Mesendoderm (in vitro differentiated cells): ENCODE measurements around the gene TTC9C.

Experiments used
- DNase-seq: peaks from one replicate; pipeline ENCODE4 v3.0.0; 2013
- H2AK5ac ChIP-seq: 2 replicates; pipeline ENCODE4 v1.6.1; 2013; ENCODE audit warnings: low read length, inconsistent platforms
- H2BK120ac ChIP-seq: 2 replicates; pipeline ENCODE4 v1.6.1; 2013; ENCODE audit warnings: low read depth, mild to moderate bottlenecking, low read length, moderate library complexity, mixed read lengths
- H2BK15ac ChIP-seq: replicated peaks from 2 replicates; pipeline ENCODE4 v1.6.1; 2013; ENCODE audit warnings: low read depth, mild to moderate bottlenecking, moderate library complexity
- H2BK5ac ChIP-seq: 2 replicates; pipeline ENCODE4 v1.6.1; 2013; ENCODE audit warnings: low read length, inconsistent platforms
- H3K18ac ChIP-seq: 2 replicates; pipeline ENCODE4 v1.6.1; 2013; ENCODE audit warnings: mild to moderate bottlenecking, low read length, mixed read lengths
- H3K23ac ChIP-seq: one replicate; pipeline ENCODE4 v1.6.1; 2013; ENCODE audit warnings: low read length
- H3K27ac ChIP-seq: 2 replicates; pipeline ENCODE4 v1.5.1; 2013; ENCODE audit warnings: low read depth, mild to moderate bottlenecking, inconsistent platforms, low read length, moderate library complexity
- H3K27me3 ChIP-seq: 2 replicates; pipeline ENCODE4 v1.6.1; 2013; ENCODE audit warnings: low read length, control low read depth, mild to moderate bottlenecking, inconsistent platforms; ENCODE audit not compliant: insufficient read depth, poor library complexity
- H3K36me3 ChIP-seq: 2 replicates; pipeline ENCODE4 v1.6.1; 2013; ENCODE audit warnings: low read length, inconsistent platforms; ENCODE audit not compliant: control insufficient read depth, insufficient read depth
- H3K4ac ChIP-seq: one replicate; pipeline ENCODE4 v1.6.1; 2013; ENCODE audit warnings: low read depth, mild to moderate bottlenecking, low read length, moderate library complexity
- H3K4me1 ChIP-seq: 2 replicates; pipeline ENCODE4 v1.6.1; 2013; ENCODE audit warnings: low read depth, low read length, inconsistent platforms; ENCODE audit not compliant: control insufficient read depth
- H3K4me2 ChIP-seq: 2 replicates; pipeline ENCODE4 v1.6.1; 2013; ENCODE audit warnings: low read length
- H3K4me3 ChIP-seq: 2 replicates; pipeline ENCODE4 v1.5.1; 2013; ENCODE audit warnings: mild to moderate bottlenecking, low read length
- H3K56ac ChIP-seq: one replicate; pipeline ENCODE4 v1.6.1; 2013; ENCODE audit warnings: low read length
- H3K79me1 ChIP-seq: 2 replicates; pipeline ENCODE4 v1.6.1; 2013; ENCODE audit warnings: low read length, inconsistent platforms
- H3K79me2 ChIP-seq: 2 replicates; pipeline ENCODE4 v1.6.1; 2013; ENCODE audit warnings: mild to moderate bottlenecking, low read length; ENCODE audit not compliant: control insufficient read depth, insufficient read depth
- H3K9ac ChIP-seq: 2 replicates; pipeline ENCODE4 v1.6.1; 2013; ENCODE audit warnings: low read length, inconsistent platforms
- H4K5ac ChIP-seq: one replicate; pipeline ENCODE4 v1.6.1; 2013; ENCODE audit warnings: low read length
- H4K8ac ChIP-seq: one replicate; pipeline ENCODE4 v1.6.1; 2013; ENCODE audit warnings: low read depth, mild to moderate bottlenecking, control low read depth, low read length, moderate library complexity
- WGBS: extraction: QIAGEN DNeasy Blood & Tissue Kit; methylation state at CpG from one replicate; pipeline ENCODE4 v1.1.7; 2013; ENCODE audit warnings: low lambda C conversion rate, missing lambda C conversion rate; ENCODE audit not compliant: insufficient coverage; ENCODE audit errors: extremely low coverage; 5-methylcytosine and 5-hydroxymethylcytosine counted together

Gene TTC9C

DNA sequence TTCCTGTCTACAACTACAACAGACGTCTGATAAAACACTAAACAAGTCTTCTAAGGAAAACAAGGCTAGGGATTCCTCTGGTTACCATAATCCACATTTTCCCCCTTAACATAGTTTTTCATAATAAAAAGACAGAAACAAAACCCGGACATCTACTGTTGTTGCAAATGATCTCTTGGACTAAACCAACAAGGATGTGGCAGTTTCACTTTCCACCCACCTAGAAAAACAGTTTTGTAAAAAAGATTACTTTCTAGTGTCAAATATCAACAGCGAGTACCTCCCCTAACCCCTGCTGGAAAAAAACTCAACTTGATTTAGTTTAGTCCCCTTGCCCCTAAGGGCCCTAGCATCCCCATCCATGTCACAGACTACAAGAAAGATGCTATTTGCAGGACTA is 15.4 kb upstream of the TTC9C start:
- H3K79me2 ChIP-seq: no peaks in the 10 kb centered on the region
- DNase-seq: no peak
- H2BK5ac ChIP-seq: no peak overlapping the region
- no CpG with 5 or more reads among the region's 3 CpGs for WGBS
- H3K9ac ChIP-seq: no peak overlapping the region
- no peak overlapping the region for H3K18ac ChIP-seq
- no peak overlapping the region for H4K8ac ChIP-seq
- no peak overlapping the region for H3K23ac ChIP-seq
- H3K4me2 ChIP-seq: no peak overlapping the region
- H2BK15ac ChIP-seq: no peak overlapping the region
- H2BK120ac ChIP-seq: no peak overlapping the region
- H3K4me3 ChIP-seq: no peak overlapping the region
- H3K4ac ChIP-seq: no peak overlapping the region
- H3K4me1 ChIP-seq: peaks cover 12% of the 10 kb centered on the region
- no peak overlapping the region for H4K5ac ChIP-seq
- no peaks in the 10 kb centered on the region for H3K27me3 ChIP-seq
- H3K36me3 ChIP-seq: peaks cover 15% of the 10 kb centered on the region
- H3K27ac ChIP-seq: no peak overlapping the region
- peaks cover 1% of the 10 kb centered on the region for H3K79me1 ChIP-seq
- no peak overlapping the region for H3K56ac ChIP-seq
- H2AK5ac ChIP-seq: no peak overlapping the region

DNA sequence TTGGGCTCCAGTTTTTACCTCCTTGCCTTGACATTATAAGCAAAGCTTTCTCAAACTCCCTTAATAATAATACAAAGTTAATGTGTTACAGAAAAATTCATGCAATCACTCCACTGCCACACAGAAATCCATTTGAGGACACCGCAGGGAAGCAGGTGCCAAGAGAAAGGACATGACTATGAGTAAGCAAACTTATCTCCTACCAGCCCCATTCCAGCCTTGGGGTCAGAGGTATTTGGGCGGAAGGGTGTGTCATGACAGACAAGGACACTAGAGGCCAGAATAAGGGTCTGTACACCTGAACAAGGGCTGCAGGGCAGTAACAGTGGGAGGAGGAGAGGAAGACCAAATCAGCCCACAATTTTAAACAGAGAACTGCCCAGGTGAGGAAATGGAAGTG is 14.9 kb upstream of the TTC9C start:
- H4K5ac ChIP-seq: no peak overlapping the region
- H2AK5ac ChIP-seq: no peak overlapping the region
- no peak overlapping the region for H2BK5ac ChIP-seq
- H3K4me1 ChIP-seq: peaks cover 9% of the 10 kb centered on the region
- peak; percentile 50 for DNase-seq
- no peak overlapping the region for H3K4me3 ChIP-seq
- no peak overlapping the region for H2BK120ac ChIP-seq
- no peaks in the 10 kb centered on the region for H3K27me3 ChIP-seq
- H3K4ac ChIP-seq: no peak overlapping the region
- no peak overlapping the region for H3K9ac ChIP-seq
- H3K36me3 ChIP-seq: peaks cover 15% of the 10 kb centered on the region
- H3K56ac ChIP-seq: no peak overlapping the region
- H3K79me1 ChIP-seq: peaks cover 1% of the 10 kb centered on the region
- no peak overlapping the region for H3K27ac ChIP-seq
- no peak overlapping the region for H2BK15ac ChIP-seq
- no peak overlapping the region for H4K8ac ChIP-seq
- H3K79me2 ChIP-seq: no peaks in the 10 kb centered on the region
- no CpG with 5 or more reads among the region's 2 CpGs for WGBS
- no peak overlapping the region for H3K4me2 ChIP-seq
- H3K23ac ChIP-seq: no peak overlapping the region
- no peak overlapping the region for H3K18ac ChIP-seq

DNA sequence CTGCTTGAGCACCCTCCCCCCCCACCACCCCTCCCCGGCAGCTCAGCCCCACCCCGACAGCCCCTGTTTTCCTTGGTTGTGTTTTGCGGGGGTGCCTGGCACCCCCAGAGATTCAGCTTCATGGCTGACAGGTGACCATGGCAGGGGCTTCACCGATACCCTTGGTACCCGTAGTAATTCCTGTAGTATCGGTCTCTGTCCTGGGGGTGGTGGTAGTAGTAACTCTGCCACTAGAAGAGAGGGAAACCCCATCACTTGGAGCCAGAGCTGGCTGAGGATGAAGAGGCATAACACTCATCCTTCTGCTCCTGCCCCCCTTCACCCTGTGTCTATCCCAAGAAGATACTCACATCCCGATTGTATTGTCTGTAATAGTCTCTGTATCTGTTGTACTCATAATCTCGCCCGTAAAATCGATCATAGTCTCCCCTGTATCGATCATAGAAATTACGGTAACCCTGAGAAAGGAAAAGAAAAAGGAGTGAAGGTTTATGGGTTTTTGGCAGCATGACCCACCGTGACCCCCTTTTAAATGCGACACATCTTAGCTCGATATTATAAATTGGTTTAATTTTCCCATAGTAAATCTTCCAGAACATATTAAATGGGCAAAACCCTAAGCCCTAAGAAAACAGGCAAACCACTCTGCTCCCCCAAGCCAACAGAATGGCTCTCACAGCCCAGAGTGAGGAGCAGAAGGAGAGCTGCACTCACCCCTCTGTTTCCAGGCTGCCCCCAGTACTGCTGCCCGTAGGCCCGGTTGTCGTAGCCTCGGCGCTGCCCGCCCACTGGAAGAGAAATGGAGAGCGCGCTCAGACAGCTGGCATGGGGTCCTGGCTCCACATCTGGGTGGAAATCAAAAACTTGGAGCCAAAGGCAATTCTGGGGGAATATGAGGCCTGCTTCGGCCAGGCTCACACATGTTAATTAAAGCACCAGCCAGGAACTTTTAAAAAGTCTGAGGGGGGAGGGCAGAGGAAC is 12.8 kb upstream of the TTC9C start:
- no peak overlapping the region for H3K27ac ChIP-seq
- no peak overlapping the region for H4K5ac ChIP-seq
- H4K8ac ChIP-seq: no peak overlapping the region
- no peak overlapping the region for H3K56ac ChIP-seq
- no peaks in the 10 kb centered on the region for H3K4me1 ChIP-seq
- H2AK5ac ChIP-seq: no peak overlapping the region
- no peak overlapping the region for H3K4me2 ChIP-seq
- no peak overlapping the region for H3K4me3 ChIP-seq
- WGBS: no CpG with 5 or more reads among the region's 24 CpGs
- H3K79me2 ChIP-seq: no peaks in the 10 kb centered on the region
- no peak overlapping the region for H2BK15ac ChIP-seq
- H3K79me1 ChIP-seq: peaks cover 1% of the 10 kb centered on the region
- H3K36me3 ChIP-seq: peaks cover 23% of the 10 kb centered on the region
- H3K9ac ChIP-seq: no peak overlapping the region
- no peak overlapping the region for H2BK5ac ChIP-seq
- H3K18ac ChIP-seq: no peak overlapping the region
- H3K27me3 ChIP-seq: no peaks in the 10 kb centered on the region
- H2BK120ac ChIP-seq: no peak overlapping the region
- no peak overlapping the region for H3K4ac ChIP-seq
- no peak overlapping the region for H3K23ac ChIP-seq
- peak; percentile 24 for DNase-seq

DNA sequence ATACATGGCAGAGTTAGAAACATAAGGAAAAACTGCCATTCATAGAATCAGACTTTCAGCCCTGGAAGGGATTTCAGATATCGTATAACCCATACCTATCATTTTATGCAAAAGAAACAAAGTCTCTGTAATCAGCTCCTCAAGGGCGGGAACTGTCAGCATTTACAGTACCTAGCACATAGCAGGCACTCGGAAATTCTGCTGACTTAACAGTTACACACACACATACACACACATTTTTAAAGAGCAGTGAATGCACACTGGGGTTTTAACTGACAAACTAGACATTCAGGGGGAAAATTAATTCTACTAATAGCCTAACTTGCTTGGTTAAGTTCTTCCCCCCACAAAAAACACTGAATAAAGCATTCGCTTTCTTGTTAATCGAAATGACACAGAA is 12.1 kb upstream of the TTC9C start:
- H3K27ac ChIP-seq: no peak overlapping the region
- H4K5ac ChIP-seq: no peak overlapping the region
- H3K4me3 ChIP-seq: no peak overlapping the region

DNA sequence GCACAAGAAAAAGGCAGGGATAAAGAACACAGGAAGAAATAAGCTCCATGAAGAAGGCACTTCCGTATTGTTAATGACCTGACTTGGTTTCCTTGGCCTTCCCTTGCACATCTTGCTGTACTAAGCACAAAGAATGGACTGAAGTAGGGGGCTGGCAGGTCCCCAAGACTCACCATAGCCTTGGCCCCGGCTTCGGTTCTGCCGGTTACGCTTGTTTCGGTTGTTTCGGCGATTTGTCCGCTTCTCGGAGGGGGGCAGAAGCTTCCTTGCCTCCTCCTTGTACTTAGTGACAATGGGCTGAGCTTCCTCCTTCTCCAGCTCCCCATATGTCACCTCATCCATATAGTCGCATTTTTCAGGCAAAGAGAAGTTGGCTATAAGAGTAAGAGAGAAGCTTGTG is 11.5 kb upstream of the TTC9C start:
- H4K8ac ChIP-seq: no peak overlapping the region
- peaks cover 3% of the 10 kb centered on the region for H3K79me1 ChIP-seq
- H2BK5ac ChIP-seq: no peak overlapping the region
- no peak overlapping the region for H3K4me3 ChIP-seq
- no peak overlapping the region for H2AK5ac ChIP-seq
- H3K4me2 ChIP-seq: no peak overlapping the region
- H3K56ac ChIP-seq: no peak overlapping the region
- H3K27ac ChIP-seq: no peak overlapping the region
- WGBS: no CpG with 5 or more reads among the region's 11 CpGs
- no peak overlapping the region for H3K9ac ChIP-seq
- H4K5ac ChIP-seq: no peak overlapping the region
- no peak for DNase-seq
- H3K79me2 ChIP-seq: no peaks in the 10 kb centered on the region
- H2BK120ac ChIP-seq: no peak overlapping the region
- peaks cover 29% of the 10 kb centered on the region for H3K36me3 ChIP-seq
- no peak overlapping the region for H3K4ac ChIP-seq
- H3K18ac ChIP-seq: no peak overlapping the region
- no peaks in the 10 kb centered on the region for H3K4me1 ChIP-seq
- no peaks in the 10 kb centered on the region for H3K27me3 ChIP-seq
- H3K23ac ChIP-seq: no peak overlapping the region
- H2BK15ac ChIP-seq: no peak overlapping the region

More for the DNA sequence above, 12.1 kb upstream of the TTC9C start:
- Histone ChIP-seq H2BK120ac (no peak overlapping the region), H3K23ac (no peak overlapping the region), H3K4me2 (no peak overlapping the region), H3K36me3 (peaks cover 24% of the 10 kb centered on the region), H3K9ac (no peak overlapping the region), H2AK5ac (no peak overlapping the region), H3K18ac (no peak overlapping the region), H3K56ac (no peak overlapping the region), H4K8ac (no peak overlapping the region), H3K79me2 (no peaks in the 10 kb centered on the region), H2BK5ac (no peak overlapping the region), H3K27me3 (no peaks in the 10 kb centered on the region), H2BK15ac (no peak overlapping the region), H3K4ac (no peak overlapping the region), H3K4me1 (no peaks in the 10 kb centered on the region), H3K79me1 (peaks cover 1% of the 10 kb centered on the region)
- no CpG with 5 or more reads among the region's 5 CpGs for WGBS
- no peak for DNase-seq
